Activated T-cell treated with anti-CD3 and anti-CD28 coated beads, Interleukin-2, amount 50 U/mL, for 72 hours (primary cell): ENCODE measurements around the gene FLRT1. TPM values are rescaled to one million over a fixed set of nuclear protein-coding genes. Genes with fewer than 3 reads are reported as not detected.

Experiments
- total RNA-seq, 2 donors: library from RNA; stranded (reverse); gene quantifications; one replicate each; pipeline ENCODE4 v1.2.3, GENCODE V29; 2022

FLRT1 gene
- total RNA-seq, 2 donors from 2014 or later = 0.19 to 1.4 TPM

Other genes starting within 250 kb of the FLRT1 start
- 10 to 100 TPM; 21.9 to 26.7 TPM for gene SPINDOC, start 222.5 kb upstream of the FLRT1 start, total RNA-seq
- 10 to 100 TPM; 29.0 to 30.0 TPM for gene MARK2, start 196.8 kb upstream of the FLRT1 start, total RNA-seq
- gene RCOR2, start 118.8 kb upstream of the FLRT1 start, total RNA-seq = under 1 TPM; 0.39 to 0.96 TPM
- 10 to 100 TPM; 15.1 to 15.2 TPM for gene NAA40, start 96.9 kb upstream of the FLRT1 start, total RNA-seq
- 100 to 1,000 TPM; 310 to 319 TPM for gene COX8A, start 61.3 kb upstream of the FLRT1 start, total RNA-seq
- gene OTUB1, start 49.5 kb upstream of the FLRT1 start, total RNA-seq = 10 to 100 TPM; 62.8 to 72.8 TPM
- gene MACROD1, start 130.2 kb downstream of the FLRT1 start, total RNA-seq = 10 to 100 TPM; 17.4 to 18.4 TPM
- 100 to 1,000 TPM; 246 to 256 TPM for gene STIP1, start 150.2 kb downstream of the FLRT1 start, total RNA-seq
- 100 to 1,000 TPM; 158 to 164 TPM for gene FERMT3, start 170.8 kb downstream of the FLRT1 start, total RNA-seq
- 10 to 100 TPM; 19.7 to 25.5 TPM for gene TRPT1, start 190.3 kb downstream of the FLRT1 start, total RNA-seq
- 10 to 100 TPM; 78.6 to 92.9 TPM for gene NUDT22, start 190.3 kb downstream of the FLRT1 start, total RNA-seq
- gene DNAJC4, start 194.6 kb downstream of the FLRT1 start, total RNA-seq = 10 to 100 TPM; 42.2 to 54.1 TPM
- 10 to 100 TPM; 65.4 to 67.3 TPM for gene VEGFB, start 198.7 kb downstream of the FLRT1 start, total RNA-seq
- gene FKBP2, start 205.2 kb downstream of the FLRT1 start, total RNA-seq = 10 to 100 TPM; 34.2 to 41.5 TPM
- gene PPP1R14B, start 211.0 kb downstream of the FLRT1 start, total RNA-seq = 100 to 1,000 TPM; 121 to 149 TPM
- 10 to 100 TPM in 1 of 2 donors, 1 to 10 TPM in 1; 9.1 to 10.5 TPM for gene PLCB3, start 215.6 kb downstream of the FLRT1 start, total RNA-seq
- gene BAD, start 248.7 kb downstream of the FLRT1 start, total RNA-seq = 10 to 100 TPM; 35.2 to 35.7 TPM
- gene GPR137, start 249.9 kb downstream of the FLRT1 start, total RNA-seq = 10 to 100 TPM; 57.1 to 67.4 TPM